ENCODE results near the gene LILRA2.

DNA sequence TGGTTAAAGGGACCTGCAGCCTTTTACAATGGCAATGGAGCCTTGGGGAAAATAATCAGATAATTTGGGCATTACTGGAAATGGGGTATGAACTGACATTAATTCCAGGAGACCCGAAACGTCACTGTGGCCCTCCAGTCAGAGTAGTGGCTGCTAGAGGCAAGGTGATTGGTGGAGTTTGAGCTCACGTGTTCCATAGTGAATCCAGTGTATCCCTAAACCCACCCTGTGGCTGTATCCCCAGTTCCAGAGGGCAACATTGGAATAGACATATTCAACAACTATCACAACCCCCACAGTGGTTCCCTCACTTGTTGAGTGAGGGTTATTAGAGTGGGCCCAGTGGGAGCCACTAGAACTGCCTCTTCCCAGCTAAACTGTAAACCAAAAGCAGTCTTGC is 3.3 kb upstream of the LILRA2 start:
- TF ChIP-seq ZNF70 (CRISPR knock-in tag; IDR thresholded peaks at IDR 0.05) (no peak), ZNF8 (CRISPR knock-in tag; IDR thresholded peaks at IDR 0.05) (no peak), BACH2 (CRISPR knock-in tag; IDR thresholded peaks at IDR 0.05; ENCODE audit: borderline replicate concordance) (no peak), ZFP30 (CRISPR knock-in tag; IDR thresholded peaks at IDR 0.05) (no peak), ISL1 (CRISPR knock-in tag; IDR thresholded peaks at IDR 0.05) (no peak), TCF4 (CRISPR knock-in tag; IDR thresholded peaks at IDR 0.05; ENCODE audit: borderline replicate concordance) (no peak)
- TF ChIP-seq, protein P1, sequence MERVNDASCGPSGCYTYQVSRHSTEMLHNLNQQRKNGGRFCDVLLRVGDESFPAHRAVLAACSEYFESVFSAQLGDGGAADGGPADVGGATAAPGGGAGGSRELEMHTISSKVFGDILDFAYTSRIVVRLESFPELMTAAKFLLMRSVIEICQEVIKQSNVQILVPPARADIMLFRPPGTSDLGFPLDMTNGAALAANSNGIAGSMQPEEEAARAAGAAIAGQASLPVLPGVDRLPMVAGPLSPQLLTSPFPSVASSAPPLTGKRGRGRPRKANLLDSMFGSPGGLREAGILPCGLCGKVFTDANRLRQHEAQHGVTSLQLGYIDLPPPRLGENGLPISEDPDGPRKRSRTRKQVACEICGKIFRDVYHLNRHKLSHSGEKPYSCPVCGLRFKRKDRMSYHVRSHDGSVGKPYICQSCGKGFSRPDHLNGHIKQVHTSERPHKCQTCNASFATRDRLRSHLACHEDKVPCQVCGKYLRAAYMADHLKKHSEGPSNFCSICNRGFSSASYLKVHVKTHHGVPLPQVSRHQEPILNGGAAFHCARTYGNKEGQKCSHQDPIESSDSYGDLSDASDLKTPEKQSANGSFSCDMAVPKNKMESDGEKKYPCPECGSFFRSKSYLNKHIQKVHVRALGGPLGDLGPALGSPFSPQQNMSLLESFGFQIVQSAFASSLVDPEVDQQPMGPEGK (CRISPR knock-in tag; IDR thresholded peaks at IDR 0.05; ENCODE audit: borderline replicate concordance), result no peak
- TF ChIP-seq, protein P2, sequence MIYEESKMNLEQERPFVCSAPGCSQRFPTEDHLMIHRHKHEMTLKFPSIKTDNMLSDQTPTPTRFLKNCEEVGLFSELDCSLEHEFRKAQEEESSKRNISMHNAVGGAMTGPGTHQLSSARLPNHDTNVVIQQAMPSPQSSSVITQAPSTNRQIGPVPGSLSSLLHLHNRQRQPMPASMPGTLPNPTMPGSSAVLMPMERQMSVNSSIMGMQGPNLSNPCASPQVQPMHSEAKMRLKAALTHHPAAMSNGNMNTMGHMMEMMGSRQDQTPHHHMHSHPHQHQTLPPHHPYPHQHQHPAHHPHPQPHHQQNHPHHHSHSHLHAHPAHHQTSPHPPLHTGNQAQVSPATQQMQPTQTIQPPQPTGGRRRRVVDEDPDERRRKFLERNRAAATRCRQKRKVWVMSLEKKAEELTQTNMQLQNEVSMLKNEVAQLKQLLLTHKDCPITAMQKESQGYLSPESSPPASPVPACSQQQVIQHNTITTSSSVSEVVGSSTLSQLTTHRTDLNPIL (CRISPR knock-in tag; IDR thresholded peaks at IDR 0.05; ENCODE audit: low read depth), result no peak

All from SK-N-SH treated with all-trans-retinoic acid at 6 μM for 48 hours (cell line).